HG03575 (cell line): ENCODE results near the gene ITGAD.

Source experiments
- ATAC-seq: cut with Tn5 transposase; IDR thresholded peaks from one replicate; pipeline ENCODE4 v1.9.1; 2021; ENCODE audit not compliant: unreplicated experiment, insufficient number of reproducible peaks, low FRiP score; ENCODE audit errors: extremely low read depth

ITGAD gene

GRCh38 chr16:31363721-31364120 lies 29.4 kb upstream of the ITGAD start:
- ATAC-seq = no peak

- ATAC-seq = no peak
Measured at GRCh38 chr16:31364421-31364820, 28.7 kb upstream of the ITGAD start.

- ATAC-seq = peak; percentile 57
Measured at GRCh38 chr16:31365131-31365865, 27.8 kb upstream of the ITGAD start.

- ATAC-seq = no peak
Measured at GRCh38 chr16:31367853-31368252, 25.3 kb upstream of the ITGAD start.

- ATAC-seq = no peak
Measured at GRCh38 chr16:31371008-31371407, 22.1 kb upstream of the ITGAD start.

GRCh38 chr16:31371619-31372484 lies 21.3 kb upstream of the ITGAD start:
- ATAC-seq = no peak

GRCh38 chr16:31373235-31373634 lies 19.9 kb upstream of the ITGAD start:
- no peak for ATAC-seq

- no peak for ATAC-seq
Measured at GRCh38 chr16:31375231-31375630, 17.9 kb upstream of the ITGAD start.

- no peak for ATAC-seq
Measured at GRCh38 chr16:31376705-31377104, 16.4 kb upstream of the ITGAD start.

- ATAC-seq = no peak
Measured at GRCh38 chr16:31377210-31377903, 15.8 kb upstream of the ITGAD start.

- no peak for ATAC-seq
Measured at GRCh38 chr16:31380201-31380600, 12.9 kb upstream of the ITGAD start.

GRCh38 chr16:31382485-31383161 lies 10.5 kb upstream of the ITGAD start:
- no peak for ATAC-seq

GRCh38 chr16:31385680-31386079 lies 7.5 kb upstream of the ITGAD start:
- ATAC-seq = no peak

GRCh38 chr16:31386157-31386984 lies 6.8 kb upstream of the ITGAD start:
- ATAC-seq = no peak

- no peak for ATAC-seq
Measured at GRCh38 chr16:31388535-31388934, 4.6 kb upstream of the ITGAD start.

GRCh38 chr16:31390504-31391041 lies 2.6 kb upstream of the ITGAD start:
- no peak for ATAC-seq

- ATAC-seq = no peak
Measured at GRCh38 chr16:31395647-31396046, 2.5 kb downstream of the ITGAD start.

GRCh38 chr16:31397096-31397660 lies 4.0 kb downstream of the ITGAD start:
- ATAC-seq = no peak
